Activated CD4-positive, CD25-positive, alpha-beta regulatory T cell treated with anti-CD3 and anti-CD28 coated beads, Interleukin-2, amount 50 U/mL, for 16 hours (primary cell): Measurements from ENCODE around the gene MLF2.
"Not testable (repeated sequence)": the region's sequence is repeated elsewhere in the genome, so short reads cannot be mapped to it uniquely, and the experiment has no call there.

Experiments used
- DNase-seq: peaks from one replicate; pipeline ENCODE4 v3.0.0-alpha.2; 2020; ENCODE audit warnings: low read depth, low spot score

Gene MLF2

GRCh38 chr12:6734506-6735387, 18.2 kb downstream of the MLF2 start:
- no peak for DNase-seq

GRCh38 chr12:6730169-6730568, 22.8 kb downstream of the MLF2 start:
- DNase-seq: no peak

- DNase-seq: no peak
These were observed 23.8 kb downstream of the MLF2 start for GRCh38 chr12:6729186-6729585.

GRCh38 chr12:6725350-6725749, 27.6 kb downstream of the MLF2 start:
- DNase-seq: no peak

GRCh38 chr12:6724409-6724797, 28.5 kb downstream of the MLF2 start:
- DNase-seq: no peak

- DNase-seq: peak; percentile 90
These were observed 29.1 kb downstream of the MLF2 start, which contains the start of gene COPS7A for GRCh38 chr12:6723607-6724408. Gene COPS7A, plus strand, starts transcription at chr12:6724046. Its CDS starts 611 bp downstream, at chr12:6724657.

GRCh38 chr12:6722863-6723262, 30.1 kb downstream of the MLF2 start:
- DNase-seq: no peak

- no peak for DNase-seq
These were observed 36.0 kb downstream of the MLF2 start for GRCh38 chr12:6716874-6717437.

- not testable (repeated sequence) for DNase-seq
These were observed 36.7 kb downstream of the MLF2 start for GRCh38 chr12:6716031-6716873.

- DNase-seq: no peak
These were observed 44.0 kb downstream of the MLF2 start for GRCh38 chr12:6708960-6709394.

- DNase-seq: not testable (repeated sequence)
These were observed 44.6 kb downstream of the MLF2 start for GRCh38 chr12:6708351-6708750.

- DNase-seq: no peak
These were observed 49.3 kb downstream of the MLF2 start for GRCh38 chr12:6703631-6704030.

- no peak for DNase-seq
These were observed 51.7 kb downstream of the MLF2 start for GRCh38 chr12:6701078-6701768.

GRCh38 chr12:6700646-6701051, 52.3 kb downstream of the MLF2 start, which contains the start of gene PIANP:
Gene PIANP, minus strand, starts transcription at chr12:6700815. Its CDS starts 2,754 bp downstream, at chr12:6698061.
- no peak for DNase-seq

- DNase-seq: no peak
These were observed 52.8 kb downstream of the MLF2 start for GRCh38 chr12:6699989-6700645.

- DNase-seq: no peak
These were observed 53.5 kb downstream of the MLF2 start for GRCh38 chr12:6699259-6699988.

- DNase-seq: no peak
These were observed 54.4 kb downstream of the MLF2 start for GRCh38 chr12:6698352-6699046.
